ENCODE data around the gene KANK2.

KANK2 gene

DNA sequence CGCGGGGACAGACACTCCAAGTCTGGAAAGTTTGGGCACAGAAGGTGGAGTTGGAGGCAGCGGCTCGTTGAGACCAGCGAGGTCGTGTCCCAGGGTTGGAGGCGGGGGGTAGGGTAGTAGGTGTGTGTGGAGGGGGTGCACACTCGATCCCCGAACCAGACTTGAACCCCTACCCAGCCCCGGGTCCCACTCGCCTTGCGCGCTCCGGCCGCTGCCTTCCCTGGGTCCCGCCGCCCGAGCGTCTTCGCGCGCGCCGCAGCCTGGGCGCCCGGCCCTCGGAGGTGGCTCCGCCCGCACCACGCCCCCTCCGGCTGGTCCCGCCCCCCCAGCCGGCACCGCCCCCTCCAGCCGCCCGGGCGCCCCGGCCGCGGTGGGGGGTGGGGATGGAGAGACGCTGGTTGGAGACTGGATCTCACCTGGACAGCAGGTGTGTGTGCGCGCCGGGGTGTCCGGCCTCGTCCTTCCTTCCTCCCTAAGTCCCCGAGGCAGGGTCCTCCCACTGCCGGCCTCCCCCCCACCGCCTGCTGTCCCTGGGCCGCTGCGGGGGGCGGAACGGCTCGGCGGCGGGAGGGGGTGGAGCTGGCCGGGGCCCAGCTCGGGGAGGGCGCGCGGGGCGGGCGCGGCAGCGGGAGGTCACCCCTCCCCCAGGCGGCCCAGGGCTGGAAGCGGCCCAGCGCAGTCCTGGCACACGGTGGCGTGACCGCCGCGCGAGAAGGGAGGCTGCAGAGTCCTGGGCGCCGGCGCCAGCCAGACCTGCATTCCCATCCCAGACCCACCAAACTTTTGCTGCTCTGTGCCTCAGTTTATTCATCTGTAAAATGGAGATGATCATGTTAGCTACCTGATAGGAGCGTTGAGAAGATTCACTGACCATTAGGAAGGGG, at the start of gene KANK2:
TSS of gene KANK2 (minus strand) at position 255 of the 884 bp plus-strand sequence. CDS start 3,034 bp downstream, outside the sequence.
- peak; percentile 61 for DNase-seq (ENCODE audit: low read depth)

GRCh38 chr19:11246941-11247340, 49.6 kb upstream of the KANK2 start:
- no peak for DNase-seq (ENCODE audit: low read depth)

DNA sequence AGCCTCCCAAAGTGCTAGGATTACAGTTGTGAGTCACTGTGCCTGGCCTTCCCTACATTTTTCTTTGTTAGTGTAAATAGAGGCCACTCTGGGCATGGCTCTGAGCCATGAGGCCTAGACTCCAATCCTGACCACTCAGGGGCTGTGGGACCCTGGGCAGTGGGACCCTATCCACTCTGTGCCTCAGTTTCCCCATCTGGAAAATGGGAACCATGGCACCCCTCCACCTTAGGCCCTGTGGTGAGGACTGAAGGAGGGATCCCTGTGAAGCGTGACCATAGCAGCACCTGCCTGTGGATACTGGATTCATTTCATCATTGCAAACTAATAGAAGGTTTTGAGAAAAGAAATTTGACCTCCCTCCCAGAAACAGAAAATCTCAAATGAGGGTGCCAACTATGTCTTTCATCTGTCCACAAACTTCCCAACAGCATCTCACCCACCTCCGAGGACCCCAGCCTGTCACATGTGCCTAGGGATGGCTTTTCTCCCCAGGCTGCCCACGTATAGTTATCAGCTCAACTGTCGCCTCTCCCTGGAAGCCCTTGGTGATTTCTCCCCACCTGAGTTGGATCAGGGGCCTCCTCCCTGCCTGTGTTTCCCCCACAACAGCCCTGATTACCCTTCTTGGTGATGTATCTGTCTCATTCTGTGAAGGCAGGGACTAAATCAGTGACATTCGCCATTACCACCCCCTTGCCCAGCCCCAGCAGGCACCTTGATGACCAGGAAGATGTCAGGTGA, 47.7 kb upstream of the KANK2 start:
- DNase-seq (ENCODE audit: low read depth), result no peak

- no peak for DNase-seq (ENCODE audit: low read depth)
Measured at GRCh38 chr19:11243798-11244169, 46.4 kb upstream of the KANK2 start.

DNA sequence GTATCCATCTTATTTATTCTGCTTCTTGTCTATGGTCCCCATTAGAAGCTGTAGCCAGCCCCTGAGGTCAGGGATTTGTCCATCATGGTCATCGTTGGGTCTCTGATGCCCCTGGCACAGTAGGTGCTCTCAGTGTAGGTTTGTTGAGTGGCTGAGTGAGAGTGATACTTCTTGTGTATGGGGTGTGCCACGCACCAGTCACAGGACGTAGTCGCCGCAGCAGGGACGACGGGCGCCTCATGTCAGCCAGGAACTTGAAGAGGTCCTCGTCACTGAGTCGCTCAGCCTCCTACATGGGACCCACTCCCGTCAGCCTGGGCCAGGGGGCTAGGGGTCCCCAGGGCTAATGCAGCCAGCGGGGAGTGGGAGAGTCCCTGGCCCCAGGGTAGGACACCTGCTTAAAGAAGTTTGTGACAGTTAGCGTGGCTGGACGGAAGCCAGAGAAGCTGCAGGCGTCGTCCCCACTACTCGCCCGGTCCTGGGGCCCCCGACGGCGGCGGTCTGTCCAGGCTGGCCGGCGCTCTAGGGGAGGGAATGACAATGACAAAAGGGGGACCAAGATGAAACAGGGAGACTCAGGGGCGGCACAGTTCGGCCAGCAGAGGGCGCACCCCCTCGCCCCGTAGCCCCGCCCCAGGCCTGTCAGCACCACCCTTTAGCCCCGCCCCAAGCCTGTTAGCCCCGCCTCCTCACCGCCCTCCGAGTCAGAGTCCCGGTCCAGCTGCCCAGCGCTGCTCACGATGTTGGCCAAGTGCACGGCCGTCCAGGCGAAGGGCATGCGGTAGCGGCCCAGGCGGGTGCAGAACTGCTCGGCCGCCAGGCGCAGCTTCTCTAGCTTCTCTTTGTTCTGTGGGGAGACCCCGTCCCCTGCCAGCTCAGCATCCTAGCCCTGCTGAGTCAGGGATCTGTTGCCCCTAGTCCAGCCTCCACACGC, 45.8 kb upstream of the KANK2 start:
- DNase-seq (ENCODE audit: low read depth), result peak; percentile 42

- DNase-seq (ENCODE audit: low read depth), result no peak
Measured at GRCh38 chr19:11242025-11242424, 44.7 kb upstream of the KANK2 start.

DNA sequence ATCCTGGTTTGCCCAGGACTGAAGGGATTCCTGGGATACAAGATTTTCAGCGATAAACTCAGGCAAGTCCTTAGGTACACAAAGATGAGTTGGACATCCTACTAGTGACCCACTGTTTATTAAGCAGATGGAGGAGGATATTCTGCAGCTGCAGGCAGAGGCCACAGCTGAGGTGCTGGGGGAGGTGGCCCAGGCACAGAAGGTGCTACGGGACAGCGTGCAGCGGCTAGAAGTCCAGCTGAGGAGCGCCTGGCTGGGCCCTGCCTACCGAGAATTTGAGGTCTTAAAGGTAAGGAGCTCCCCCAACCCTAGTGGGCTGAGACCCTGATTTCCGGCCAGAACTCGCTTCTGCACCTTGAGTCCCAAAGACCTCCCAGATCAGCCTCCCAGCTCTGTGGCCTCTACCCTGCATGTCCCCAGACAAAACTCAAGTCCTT, 42.7 kb upstream of the KANK2 start:
- DNase-seq (ENCODE audit: low read depth), result no peak

DNA sequence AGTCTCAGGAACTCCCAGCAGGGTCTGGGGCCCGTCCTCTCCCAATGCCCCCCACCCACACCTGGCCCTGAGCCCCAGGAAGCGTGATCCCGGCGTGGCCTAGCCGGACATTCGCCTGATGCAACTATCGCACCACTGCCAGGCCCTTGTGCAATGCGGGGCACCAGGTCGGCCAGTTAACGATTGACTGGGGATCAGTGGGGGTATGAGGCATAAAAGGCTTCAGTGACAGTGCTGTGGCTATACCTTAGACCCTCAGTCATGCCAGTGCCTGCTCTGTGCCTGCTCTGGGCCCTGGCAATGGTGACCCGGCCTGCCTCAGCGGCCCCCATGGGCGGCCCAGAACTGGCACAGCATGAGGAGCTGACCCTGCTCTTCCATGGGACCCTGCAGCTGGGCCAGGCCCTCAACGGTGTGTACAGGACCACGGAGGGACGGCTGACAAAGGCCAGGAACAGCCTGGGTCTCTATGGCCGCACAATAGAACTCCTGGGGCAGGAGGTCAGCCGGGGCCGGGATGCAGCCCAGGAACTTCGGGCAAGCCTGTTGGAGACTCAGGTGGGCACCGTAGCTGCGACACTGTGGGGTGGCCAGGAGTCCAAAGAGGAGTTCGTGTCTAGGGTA, 42.1 kb upstream of the KANK2 start, which contains the start of gene ANGPTL8:
TSS of gene ANGPTL8 (plus strand) at position 243 of the 624 bp plus-strand sequence. CDS start at position 262, 19 bp downstream.
- DNase-seq (ENCODE audit: low read depth), result no peak

- no peak for DNase-seq (ENCODE audit: low read depth)
Measured at GRCh38 chr19:11238781-11239376, 41.5 kb upstream of the KANK2 start.

GRCh38 chr19:11238041-11238440, 40.7 kb upstream of the KANK2 start:
- DNase-seq (ENCODE audit: low read depth), result no peak

GRCh38 chr19:11237321-11237720, 40.0 kb upstream of the KANK2 start:
- DNase-seq (ENCODE audit: low read depth), result no peak

DNA sequence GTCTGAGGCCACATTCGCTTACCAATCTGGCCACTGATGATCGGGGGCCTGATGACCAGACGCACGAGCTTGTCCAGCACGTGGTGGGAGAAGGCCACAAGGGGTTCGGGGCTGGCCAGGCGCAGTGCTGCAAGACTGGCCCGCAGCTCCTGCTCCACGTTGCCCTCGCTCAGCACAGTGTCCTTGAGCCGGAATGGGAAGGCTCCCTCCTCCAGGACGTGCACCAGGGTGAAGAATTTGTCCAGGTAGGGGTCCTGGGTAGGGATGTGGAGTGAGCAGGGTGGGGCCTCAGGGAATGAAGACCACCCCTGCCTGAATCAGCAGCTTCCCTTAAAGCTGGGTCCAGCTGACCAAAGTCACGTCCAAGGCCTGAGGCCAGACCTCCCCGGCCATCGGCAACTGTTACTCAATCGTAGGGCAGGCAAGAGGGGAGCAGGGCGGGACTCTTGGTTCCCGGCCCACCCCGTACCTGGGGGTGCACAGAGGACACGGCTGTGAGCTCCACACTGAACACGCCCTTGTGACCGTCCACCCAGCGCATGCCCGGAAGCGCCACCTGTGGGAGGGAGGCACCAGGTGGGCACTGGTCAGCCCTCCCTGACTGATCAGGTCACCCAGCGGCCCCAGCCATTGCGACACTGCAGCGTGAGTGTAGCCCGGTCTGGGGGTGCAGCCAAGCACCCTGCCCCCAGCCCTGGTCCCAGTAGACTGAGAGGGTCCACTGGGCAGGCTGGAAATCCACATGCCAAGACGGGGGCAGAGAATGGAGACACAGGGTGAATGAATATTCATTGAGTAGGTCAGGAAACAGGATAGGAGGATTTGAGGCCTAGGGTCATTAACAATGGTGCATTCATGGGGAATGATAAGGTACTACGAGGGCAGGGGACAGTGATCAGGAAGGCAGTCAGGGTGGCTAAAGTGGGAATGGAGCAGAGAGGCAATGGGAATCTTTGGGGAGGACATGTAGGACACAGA, 39.3 kb upstream of the KANK2 start:
- no peak for DNase-seq (ENCODE audit: low read depth)

DNA sequence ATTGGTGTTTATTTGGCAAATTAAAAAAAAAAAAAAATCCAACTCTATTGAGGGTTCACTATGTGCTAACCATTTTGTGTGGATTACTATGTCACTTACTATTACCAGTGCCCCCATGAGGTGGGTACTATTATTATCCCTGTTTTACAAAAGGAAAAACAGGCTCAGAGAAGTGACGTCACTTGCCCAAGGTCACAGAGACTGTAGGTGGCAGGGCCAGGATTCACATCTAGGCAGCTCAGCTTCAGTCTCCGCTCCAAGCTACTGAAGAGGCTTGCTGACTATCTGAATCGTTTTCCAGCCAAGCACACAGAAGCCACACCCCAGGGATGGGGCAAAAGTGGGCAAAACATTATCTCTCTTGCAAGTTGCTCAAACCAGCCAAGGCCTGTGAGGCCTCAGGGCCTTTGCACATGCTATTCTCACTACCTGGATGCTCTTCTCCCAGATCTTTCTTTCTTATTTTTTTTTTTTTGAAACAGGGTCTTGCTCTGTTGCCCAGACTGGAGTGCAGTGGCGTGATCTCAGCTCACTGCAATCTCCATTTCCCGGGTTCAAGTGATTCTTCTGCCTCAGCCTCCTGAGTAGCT, 37.2 kb upstream of the KANK2 start:
- DNase-seq (ENCODE audit: low read depth), result no peak

DNA sequence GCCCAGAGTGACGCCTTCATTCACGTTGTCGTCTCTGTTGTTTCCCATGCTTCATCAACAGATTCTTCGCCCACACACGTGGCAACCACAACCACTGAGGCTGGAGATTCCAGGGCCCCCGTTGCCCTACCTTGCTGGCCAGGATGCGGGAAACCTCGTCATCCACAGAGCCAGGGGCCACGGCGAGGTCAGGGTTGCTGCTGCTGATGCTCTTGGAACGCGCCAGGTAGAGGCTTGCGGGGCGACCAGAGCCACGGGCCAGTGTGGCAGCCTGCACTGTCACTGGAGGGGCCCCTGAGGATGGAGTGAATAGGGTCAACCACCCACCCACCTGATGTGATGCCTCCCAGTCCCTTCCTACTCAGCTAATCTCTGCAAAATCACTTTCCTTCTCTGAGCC, 35.7 kb upstream of the KANK2 start:
- no peak for DNase-seq (ENCODE audit: low read depth)

- DNase-seq (ENCODE audit: low read depth), result no peak
Measured at GRCh38 chr19:11232555-11232954, 35.2 kb upstream of the KANK2 start.

DNA sequence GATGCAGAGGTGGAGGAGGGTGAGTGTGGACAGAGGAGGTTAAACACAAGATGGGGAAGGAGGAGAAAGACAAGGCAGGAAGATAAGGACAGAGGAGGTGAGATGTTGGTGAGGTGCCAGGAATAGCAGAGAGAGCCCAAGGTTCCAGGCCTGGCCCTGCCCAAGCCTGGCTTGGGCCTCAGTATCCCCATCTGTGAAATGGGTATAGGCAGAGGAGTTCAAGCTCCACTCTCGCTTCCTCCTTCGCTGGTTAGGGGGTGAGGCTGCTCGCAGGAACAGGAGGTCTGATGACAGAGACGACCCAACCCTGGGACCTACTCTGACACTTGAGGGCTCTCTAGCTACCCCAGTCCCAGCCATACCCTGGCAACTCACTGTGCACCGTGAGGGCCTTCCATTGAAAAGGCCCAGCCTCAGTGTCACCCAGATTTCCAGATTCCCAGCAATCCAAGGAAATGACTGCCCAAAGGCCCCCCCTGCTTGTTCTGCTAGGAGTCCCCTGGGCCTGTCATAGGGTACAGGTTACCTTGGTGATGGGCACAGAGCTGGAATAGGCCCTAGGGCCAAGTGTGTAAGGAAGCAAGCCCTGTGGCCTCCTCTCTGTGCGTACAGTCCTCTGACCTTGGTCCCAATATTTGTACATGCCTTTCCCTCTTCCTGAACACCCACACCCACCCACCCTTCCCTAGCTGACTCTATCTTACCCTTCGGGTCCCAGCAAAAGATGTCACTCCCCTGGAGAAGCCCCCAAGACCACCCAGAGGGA, 33.5 kb upstream of the KANK2 start:
- no peak for DNase-seq (ENCODE audit: low read depth)

- no peak for DNase-seq (ENCODE audit: low read depth)
Measured at GRCh38 chr19:11227195-11227886, 30.0 kb upstream of the KANK2 start.

DNA sequence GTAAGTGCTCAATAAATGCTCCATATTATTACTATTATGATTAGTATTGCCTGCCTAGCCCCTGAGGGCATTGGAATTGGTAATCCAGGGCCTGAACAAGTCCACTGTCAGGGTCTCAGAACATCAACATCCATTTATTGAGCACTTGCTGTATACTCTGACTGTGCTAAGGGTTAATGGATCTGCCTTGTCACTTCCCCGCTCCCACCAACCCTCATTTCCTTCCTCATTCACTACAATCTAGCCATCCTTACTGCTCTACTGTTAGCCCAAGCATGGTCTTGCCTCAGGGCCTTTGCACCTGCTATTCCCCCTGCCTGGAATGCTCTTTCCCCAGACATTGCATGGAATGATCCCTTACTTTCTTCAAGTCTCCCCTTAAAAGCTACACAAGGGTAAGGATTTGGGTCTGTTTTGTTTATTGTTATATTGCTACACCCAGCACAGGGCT, 29.4 kb upstream of the KANK2 start:
- no peak for DNase-seq (ENCODE audit: low read depth)
